NCI-H82 treated with DMSO at 0.1 percent for 48 hours (cell line): ENCODE measurements around the gene CDH23.

Experiments
- DNase-seq: peaks from one replicate; lab custom pipeline; 2025; ENCODE audit not compliant: unreplicated experiment; lab: John Stamatoyannopoulos, UW

Gene CDH23

GRCh38 chr10:71615538-71616329 lies 219.0 kb downstream of the CDH23 start:
- no peak for DNase-seq

- no peak for DNase-seq
Observed at GRCh38 chr10:71616817-71617654, 220.3 kb downstream of the CDH23 start.

GRCh38 chr10:71618176-71618575 lies 221.5 kb downstream of the CDH23 start:
- DNase-seq: no peak

- DNase-seq: no peak
Observed at GRCh38 chr10:71618598-71618997, 221.9 kb downstream of the CDH23 start.

GRCh38 chr10:71620642-71621041 lies 223.9 kb downstream of the CDH23 start:
- DNase-seq: no peak

GRCh38 chr10:71621231-71622153 lies 224.8 kb downstream of the CDH23 start:
- no peak for DNase-seq

GRCh38 chr10:71622154-71622526 lies 225.4 kb downstream of the CDH23 start:
- no peak for DNase-seq

- no peak for DNase-seq
Observed at GRCh38 chr10:71622616-71623015, 225.9 kb downstream of the CDH23 start.

- DNase-seq: no peak
Observed at GRCh38 chr10:71623098-71623985, 226.6 kb downstream of the CDH23 start.

- no peak for DNase-seq
Observed at GRCh38 chr10:71623986-71624291, 227.2 kb downstream of the CDH23 start.

GRCh38 chr10:71625445-71626175 lies 228.9 kb downstream of the CDH23 start:
- DNase-seq: no peak

GRCh38 chr10:71627230-71627939 lies 230.7 kb downstream of the CDH23 start:
- no peak for DNase-seq

GRCh38 chr10:71627956-71628355 lies 231.2 kb downstream of the CDH23 start:
- DNase-seq: no peak

- peak; percentile 15 for DNase-seq
Observed at GRCh38 chr10:71629131-71629530, 232.4 kb downstream of the CDH23 start.

GRCh38 chr10:71630168-71630567 lies 233.4 kb downstream of the CDH23 start:
- no peak for DNase-seq

GRCh38 chr10:71631007-71631861 lies 234.5 kb downstream of the CDH23 start:
- peak; percentile 20 for DNase-seq

GRCh38 chr10:71632200-71632820 lies 235.6 kb downstream of the CDH23 start:
- DNase-seq: peak; percentile 80
